HG03095 (cell line): ENCODE results near the gene LHX2.

Experiments used
- ATAC-seq: cut with Tn5 transposase; IDR thresholded peaks from one replicate; pipeline ENCODE4 v1.9.1; 2021; ENCODE audit warnings: moderate library complexity; ENCODE audit not compliant: unreplicated experiment

Gene LHX2

GRCh38 chr9:124029617-124030016 is 18.0 kb downstream of the LHX2 start:
- ATAC-seq = no peak

GRCh38 chr9:124030969-124031451 is 19.4 kb downstream of the LHX2 start:
- ATAC-seq = no peak

- no peak for ATAC-seq
Measured at GRCh38 chr9:124032247-124032646, 20.7 kb downstream of the LHX2 start.

GRCh38 chr9:124033348-124033747 is 21.8 kb downstream of the LHX2 start:
- ATAC-seq = no peak

GRCh38 chr9:124033967-124034366 is 22.4 kb downstream of the LHX2 start:
- no peak for ATAC-seq

- no peak for ATAC-seq
Measured at GRCh38 chr9:124035001-124035650, 23.6 kb downstream of the LHX2 start.

- no peak for ATAC-seq
Measured at GRCh38 chr9:124036578-124036977, 25.0 kb downstream of the LHX2 start.

- no peak for ATAC-seq
Measured at GRCh38 chr9:124037790-124038189, 26.2 kb downstream of the LHX2 start.

GRCh38 chr9:124038239-124038638 is 26.7 kb downstream of the LHX2 start:
- no peak for ATAC-seq

GRCh38 chr9:124038790-124039633 is 27.4 kb downstream of the LHX2 start:
- no peak for ATAC-seq

- no peak for ATAC-seq
Measured at GRCh38 chr9:124040186-124040931, 28.8 kb downstream of the LHX2 start.

- no peak for ATAC-seq
Measured at GRCh38 chr9:124040935-124041816, 29.6 kb downstream of the LHX2 start.

GRCh38 chr9:124041817-124042116 is 30.2 kb downstream of the LHX2 start:
- no peak for ATAC-seq

- ATAC-seq = no peak
Measured at GRCh38 chr9:124042201-124042721, 30.7 kb downstream of the LHX2 start.

GRCh38 chr9:124044448-124044847 is 32.9 kb downstream of the LHX2 start:
- no peak for ATAC-seq

- ATAC-seq = no peak
Measured at GRCh38 chr9:124045076-124045829, 33.7 kb downstream of the LHX2 start.

- ATAC-seq = no peak
Measured at GRCh38 chr9:124045830-124046177, 34.2 kb downstream of the LHX2 start.

GRCh38 chr9:124046189-124046588 is 34.6 kb downstream of the LHX2 start:
- ATAC-seq = no peak

- ATAC-seq = no peak
Measured at GRCh38 chr9:124047251-124047672, 35.7 kb downstream of the LHX2 start.

GRCh38 chr9:124050955-124051354 is 39.4 kb downstream of the LHX2 start:
- ATAC-seq = no peak
